GM18505 (cell line): ENCODE measurements around the gene NOTUM.

Source experiments
- ATAC-seq: cut with Tn5 transposase; IDR thresholded peaks from one replicate; pipeline ENCODE4 v1.9.1; 2021; ENCODE audit not compliant: unreplicated experiment
- POLR2A ChIP-seq: IDR thresholded peaks from 4 replicates; pipeline ENCODE4 v1.6.1; 2011; ENCODE audit warnings: borderline replicate concordance; ENCODE audit not compliant: insufficient read depth, insufficient read length; ENCODE audit errors: extremely low read depth

NOTUM gene

DNA sequence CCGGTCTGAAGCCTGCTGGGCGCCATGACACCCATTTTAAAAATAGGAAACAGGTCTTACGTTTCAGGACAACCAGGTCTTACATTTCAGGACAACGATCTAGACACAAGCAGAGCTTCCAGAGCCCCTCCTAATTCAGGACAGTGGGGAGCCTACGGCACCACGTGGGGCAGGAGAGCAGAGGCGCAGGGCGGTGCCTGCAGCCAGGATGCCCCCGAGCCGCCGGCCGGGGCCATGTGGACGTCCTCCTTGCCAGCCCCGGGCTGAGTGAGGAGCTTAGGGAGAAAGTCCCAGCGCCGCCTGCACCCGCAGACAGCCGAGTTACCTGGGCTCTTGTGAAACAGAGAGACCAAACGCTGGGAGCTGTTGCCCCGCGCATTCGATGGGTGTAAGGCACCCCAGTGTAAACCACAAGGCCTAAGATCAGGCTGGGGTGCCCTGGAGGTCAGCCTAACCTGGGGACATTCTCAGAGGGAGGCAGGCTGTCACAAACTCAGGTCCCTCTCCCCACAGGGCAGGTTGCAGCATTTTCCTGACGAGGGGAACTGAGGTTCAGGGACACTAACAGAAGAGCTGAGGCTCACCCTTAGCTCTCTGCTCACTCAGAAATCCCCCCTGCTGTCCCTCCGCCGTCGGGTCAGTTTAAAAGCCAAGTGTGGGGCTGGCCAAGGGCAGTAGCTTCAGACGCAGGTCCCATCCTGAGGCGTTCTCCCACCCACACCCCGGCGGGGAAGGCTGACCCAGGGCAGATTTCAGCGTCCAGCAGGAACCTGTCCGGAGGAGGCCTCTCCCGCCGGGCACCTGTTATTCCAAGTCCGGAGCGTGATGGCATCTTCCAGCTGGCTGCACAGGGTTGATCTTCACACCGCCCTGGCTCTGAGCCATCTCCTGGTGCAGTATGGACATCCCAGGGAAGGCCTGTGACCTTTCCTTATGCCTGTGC lies 1.8 kb upstream of the NOTUM start:
- TF ChIP-seq POLR2A: no peak
- ATAC-seq: no peak

DNA sequence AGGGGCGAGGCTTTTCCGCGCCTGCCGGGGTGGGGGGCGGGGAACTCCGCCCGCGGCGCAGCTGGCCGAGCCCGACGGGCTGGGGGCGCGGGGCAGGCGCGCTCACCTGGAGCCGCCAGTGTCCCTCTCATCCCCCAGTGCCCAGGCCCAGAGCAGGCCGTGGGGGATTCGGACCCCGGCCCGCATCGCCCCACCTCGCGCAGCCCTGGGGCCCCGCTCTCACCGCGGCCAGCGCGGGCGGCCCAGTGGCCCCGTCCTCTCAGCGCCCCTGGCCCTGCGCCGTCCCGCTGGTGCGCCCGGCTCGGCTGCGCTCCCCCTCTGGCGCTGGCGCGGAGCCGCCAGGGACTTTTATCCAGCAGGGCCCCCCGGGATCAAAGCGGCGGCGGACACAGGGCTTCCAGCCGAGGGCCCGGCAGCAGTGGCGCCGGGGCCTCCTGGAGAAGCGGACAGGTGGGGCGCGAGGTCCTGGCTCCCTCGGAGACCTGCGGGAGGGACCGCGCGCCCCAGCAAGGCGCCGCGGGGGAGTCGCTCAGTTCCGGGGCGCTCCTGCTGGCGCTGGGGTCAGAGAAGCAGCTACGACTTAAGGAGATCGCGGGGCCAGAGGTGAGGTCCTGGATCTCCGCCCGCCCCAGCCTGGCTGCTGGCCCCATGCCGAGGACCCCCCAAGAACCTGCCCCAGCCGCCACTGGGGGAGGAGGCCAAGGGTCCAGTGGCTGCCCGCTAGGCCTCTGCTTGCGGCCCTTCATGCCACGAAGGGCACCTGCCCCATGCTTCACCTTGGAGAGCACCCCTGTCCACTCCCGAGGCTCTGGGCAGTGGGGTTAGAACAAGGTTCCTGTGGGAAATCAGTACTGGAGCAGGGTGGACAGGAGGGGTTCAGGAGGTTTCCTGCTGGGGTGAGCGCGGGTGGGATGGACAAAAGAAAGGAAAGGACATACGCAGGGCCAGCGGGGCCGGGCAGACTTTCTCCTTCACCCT lies 823 bp upstream of the NOTUM start:
- TF ChIP-seq POLR2A: no peak
- no peak for ATAC-seq

DNA sequence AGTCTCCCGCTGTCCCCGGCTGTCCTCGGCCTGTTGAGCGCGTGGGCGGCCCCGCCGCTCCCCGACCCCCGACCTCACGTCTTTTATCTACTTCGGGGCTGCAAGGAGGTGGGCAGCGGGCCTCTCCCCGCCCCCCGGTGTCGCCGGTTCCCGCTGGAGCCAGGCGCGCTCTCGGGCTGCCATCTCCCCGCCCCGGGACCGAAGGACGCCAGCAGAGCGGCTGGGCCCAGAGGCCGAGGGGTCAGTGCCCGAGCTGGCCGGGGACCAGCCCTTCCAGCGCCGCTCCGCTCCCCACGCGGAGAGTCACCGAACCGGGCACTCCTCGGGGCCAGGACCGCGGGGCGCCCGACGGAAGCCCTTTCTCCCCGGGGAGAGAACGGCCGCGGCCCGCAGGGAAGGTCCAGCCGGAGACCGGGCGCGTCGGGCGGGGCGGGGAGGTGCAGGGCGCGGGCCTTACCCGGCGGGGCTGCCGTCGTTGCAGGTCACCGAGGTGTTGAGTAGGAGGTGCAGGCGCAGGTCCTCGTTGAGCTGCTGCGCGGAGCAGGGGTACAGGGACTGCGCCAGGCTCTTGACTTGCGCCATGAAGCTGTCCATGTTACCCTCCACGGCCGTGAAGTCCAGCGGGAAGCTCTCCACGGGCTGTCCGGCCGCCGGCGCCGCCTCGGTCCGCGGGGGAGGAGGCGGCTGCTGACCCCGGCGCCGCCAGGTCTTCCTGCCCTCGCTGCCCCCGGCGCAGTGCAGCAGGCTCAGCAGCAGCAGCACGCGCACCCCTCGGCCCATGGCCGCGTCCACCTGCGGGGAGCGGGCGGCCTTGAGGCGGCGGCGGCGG lies 643 bp downstream of the NOTUM start:
- TF ChIP-seq POLR2A: no peak
- no peak for ATAC-seq

DNA sequence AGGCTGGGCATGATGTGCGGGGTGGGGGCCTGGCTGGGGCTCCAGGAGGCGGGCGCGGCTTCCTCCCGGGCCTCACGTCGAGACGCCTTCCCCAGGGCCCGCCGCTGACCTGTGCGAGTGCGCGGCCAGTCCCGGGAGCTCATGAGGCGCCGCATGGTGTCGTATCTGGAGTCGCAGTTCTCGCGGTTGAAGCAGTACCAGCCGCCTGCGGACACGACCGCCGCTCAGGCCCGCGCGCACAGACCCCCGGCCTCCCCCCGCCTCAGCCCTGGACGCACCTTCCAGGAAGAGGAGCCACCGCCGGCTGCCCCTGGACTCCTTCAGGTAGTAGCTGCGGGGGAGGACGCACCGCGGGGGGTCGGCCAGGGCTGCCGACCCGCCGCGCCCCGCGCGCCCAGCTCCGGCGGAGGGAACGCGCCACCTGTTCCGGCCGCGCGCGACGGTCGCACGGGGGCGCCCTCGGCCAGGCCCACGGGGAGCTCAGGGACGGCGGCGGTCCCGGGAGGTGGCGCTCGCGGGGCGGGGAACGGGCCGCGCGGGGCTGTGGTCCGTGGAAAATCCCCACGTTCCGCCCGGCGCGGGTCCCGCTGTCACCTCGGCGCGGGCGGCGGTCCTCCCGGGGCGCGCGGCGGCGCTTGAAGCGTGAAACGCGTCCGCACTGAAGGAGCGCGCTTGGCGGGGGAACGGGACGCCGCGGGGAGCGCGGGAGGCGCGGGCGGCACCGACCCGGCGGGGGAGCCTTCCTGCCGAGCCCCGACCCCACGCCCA lies 1.4 kb downstream of the NOTUM start:
- TF ChIP-seq POLR2A: no peak
- ATAC-seq: peak; percentile 53

DNA sequence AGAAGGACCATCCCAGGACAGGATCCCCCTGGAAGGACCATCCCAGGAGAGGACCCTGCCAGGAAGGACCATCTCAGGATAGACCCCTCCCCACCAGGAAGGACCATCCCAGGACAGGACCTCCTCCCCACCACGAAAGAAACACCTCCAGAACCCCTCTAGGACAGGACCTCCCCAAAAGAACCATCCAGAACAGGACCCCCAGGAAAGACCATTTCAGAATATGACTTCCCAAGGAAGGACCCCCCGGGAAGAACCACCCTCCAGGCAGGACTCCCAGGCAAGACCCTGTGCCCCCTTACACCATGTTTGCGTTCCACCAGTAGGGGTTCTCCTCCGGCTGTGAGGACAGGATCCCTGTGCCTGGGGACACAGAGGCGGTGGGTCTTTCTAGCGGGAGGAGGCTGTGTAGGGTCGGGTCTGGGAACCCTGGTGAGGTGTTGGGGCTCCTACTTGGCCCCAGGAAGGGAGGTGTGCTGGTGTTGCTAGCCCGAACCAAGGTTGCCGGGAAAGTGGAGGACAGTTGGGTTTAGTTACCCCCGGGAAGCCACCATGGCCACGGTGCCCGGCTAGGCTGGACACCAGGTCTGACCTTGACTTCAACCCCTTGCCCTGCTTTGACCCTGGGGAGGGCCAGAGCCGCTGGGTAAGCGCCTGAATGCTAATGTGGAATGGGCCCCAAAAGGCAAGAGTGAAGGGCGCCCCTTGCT lies 2.2 kb downstream of the NOTUM start:
- no peak for ATAC-seq
- no peak for TF ChIP-seq POLR2A

DNA sequence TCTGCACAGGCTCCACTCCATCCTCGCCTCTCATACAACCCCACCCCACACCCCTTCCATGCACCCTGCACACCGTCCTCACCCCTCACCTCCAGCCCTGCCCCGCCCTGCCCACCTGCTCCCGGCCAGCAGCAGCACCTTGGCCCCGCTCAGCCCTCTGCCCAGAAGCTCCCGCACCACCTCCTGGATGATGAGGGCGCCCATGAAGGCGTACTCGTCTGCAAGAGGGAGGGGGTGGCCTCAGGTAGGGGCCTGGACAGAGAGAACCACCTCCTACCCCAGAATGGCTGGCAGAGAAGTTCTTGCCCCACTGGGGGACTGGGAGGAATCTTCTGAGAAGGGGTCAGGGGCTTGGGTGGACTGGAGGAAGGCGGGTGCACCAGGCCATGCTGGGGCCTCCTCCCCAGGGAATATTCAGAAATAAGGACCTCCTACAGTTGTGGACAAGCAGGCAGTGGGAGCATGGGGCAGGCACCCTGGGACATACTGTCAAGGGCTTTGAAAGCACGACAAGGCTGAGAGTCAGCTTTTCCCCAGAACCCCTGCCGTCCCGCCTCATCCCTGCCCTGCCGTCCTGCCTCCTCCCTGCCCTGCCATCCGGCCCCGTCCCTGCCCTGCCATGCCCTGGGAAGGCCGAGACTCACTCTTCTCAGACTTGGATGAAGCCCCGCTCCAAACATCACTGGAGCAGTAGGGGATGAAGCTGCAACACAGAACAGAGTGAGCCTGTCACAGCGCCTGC lies 3.1 kb downstream of the NOTUM start:
- no peak for ATAC-seq
- no peak for TF ChIP-seq POLR2A

DNA sequence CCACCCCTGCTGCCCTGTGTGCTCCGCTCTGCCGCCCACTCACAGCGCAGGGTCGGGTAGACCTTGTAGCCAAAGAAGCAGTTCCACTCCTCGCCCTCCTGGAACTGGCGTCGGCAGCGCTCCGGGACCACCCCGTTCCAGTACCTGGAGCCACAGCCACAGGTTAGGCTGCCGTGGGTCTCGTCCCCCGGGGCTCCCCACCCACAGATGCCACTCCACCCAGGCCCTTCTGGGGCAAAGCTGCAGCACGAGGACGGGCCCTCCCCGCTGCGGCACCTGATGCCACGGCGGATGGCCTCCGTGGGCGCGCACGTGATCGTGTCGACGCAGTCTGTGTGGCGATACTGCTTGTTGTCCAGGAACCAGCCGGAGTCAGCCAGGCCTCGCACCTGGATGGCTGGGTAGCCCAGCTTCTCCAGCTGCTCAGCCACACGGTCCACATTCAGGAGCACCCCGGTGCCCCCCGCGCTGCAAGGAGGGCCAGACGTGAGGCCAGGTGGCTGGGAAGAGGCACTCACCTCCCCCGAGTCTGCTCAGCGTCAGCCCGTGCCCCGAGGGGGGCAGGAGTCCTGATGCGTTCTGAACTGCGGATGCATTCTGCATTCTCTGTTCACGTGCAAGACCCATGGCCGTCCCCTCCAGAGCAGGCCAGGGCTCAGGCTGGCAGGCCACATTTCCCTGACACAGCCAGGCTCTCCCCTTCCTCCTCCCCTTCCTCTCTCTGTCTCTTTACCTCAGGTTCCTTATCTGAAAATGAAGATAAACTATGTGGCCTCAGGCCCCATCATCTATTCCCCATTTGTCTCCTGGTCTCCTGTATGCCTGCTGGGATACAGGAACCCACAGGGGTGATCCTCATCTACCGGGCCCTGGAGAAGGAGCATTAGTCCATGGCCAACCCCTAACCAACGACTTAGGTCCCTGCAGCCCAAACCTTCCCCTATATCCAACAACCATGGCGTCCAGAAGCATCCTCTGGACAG lies 4.1 kb downstream of the NOTUM start:
- TF ChIP-seq POLR2A: no peak
- ATAC-seq: no peak

DNA sequence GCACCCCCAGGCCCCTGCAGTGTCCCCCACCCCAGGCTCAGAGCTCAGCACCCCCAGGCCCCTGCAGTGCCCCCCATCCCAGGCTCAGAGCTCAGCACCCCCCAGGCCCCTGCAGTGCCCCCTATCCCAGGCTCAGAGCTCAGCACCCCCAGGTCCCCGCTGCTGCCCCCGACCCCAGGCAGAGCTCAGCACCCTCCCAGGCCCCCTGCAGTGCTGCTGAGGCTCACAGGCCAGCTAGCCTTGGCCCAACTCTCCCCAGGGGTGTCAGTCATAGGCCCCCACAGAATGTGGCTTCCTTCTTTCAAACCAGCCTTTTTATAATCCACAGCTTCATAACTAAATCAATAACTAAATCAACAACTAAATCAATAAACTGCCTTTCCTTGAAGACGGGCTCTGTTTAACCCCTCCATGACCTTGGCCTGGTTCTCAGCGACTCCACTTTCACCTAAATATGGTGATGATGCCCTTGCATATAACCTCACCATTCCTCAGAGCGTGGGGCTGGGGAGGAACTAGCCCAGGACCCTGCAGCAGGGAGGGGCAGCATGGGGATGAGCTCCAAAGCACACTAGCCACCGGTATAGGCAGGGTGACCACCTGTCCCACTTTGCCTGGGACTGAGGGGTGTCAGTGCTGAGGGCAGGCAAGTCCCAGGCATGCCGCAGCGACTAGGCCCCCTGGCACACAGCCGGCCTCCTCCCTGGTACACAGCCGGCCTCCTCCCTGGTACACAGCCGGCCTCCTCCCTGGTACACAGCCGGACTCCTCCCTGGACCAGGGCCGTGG lies 5.0 kb downstream of the NOTUM start:
- TF ChIP-seq POLR2A: no peak
- ATAC-seq: no peak

DNA sequence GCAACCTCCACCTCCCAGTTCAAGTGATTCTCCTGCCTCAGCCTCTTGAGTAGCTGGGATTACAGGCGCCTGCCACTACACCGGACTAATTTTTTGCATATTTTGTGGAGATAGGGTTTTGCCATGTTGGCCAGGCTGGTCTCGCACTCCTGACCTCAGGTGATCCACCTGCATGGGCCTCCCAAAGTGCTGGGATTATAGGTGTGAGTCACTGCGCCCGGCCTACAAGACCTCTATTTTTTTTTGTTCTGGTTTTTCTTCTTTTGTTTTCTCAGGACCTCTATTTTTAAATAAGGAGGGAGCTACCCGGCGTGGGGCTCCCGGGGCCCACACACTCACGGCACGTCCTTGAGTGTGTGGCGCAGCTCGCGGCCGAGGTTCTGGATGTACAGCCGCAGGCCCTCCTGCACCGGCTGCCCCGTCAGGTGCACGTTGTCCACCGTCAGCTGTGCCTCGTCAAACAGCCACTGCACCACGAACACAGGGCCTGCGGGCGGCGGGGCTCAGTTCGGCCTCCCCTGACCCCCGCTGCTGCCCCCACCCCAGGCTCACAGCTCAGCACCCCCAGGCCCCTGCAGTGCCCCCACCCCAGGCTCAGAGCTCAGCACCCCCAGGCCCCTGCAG lies 5.8 kb downstream of the NOTUM start:
- TF ChIP-seq POLR2A: no peak
- no peak for ATAC-seq
